ENCODE data around the gene PPP6R3. TPM values are rescaled to one million over a fixed set of nuclear protein-coding genes. Genes with fewer than 3 reads are reported as not detected.
"Not testable (repeated sequence)": the region's sequence is repeated elsewhere in the genome, so short reads cannot be mapped to it uniquely, and the experiment has no call there.

PPP6R3 gene
- polyA plus RNA-seq, 1 of the 3 experiments (the other 2 are of a cell fraction) = 28.1 TPM

- Histone ChIP-seq H3K9me2 (no peaks in the 10 kb centered on the region), H2AFZ (ENCODE audit: low read depth) (no peak overlapping the region), H3F3A (replicated peaks; ENCODE audit: insufficient read depth) (peaks cover 22% of the 10 kb centered on the region), H3K4me3 (ENCODE audit: low read depth in 2 of 2, low read length in 1 of 2) (no peak overlapping the region), H3K79me2 (ENCODE audit: insufficient read depth) (peaks cover 77% of the 10 kb centered on the region), H3K9me3 (no peaks in the 10 kb centered on the region), H3K27ac (ENCODE audit: low read depth in 2 of 2, low read length in 1 of 2) (no peak overlapping the region), H3K27me3 (ENCODE audit: insufficient read depth) (no peaks in the 10 kb centered on the region), H3K4me1 (ENCODE audit: control insufficient read depth in 1 of 2, insufficient read depth in 2 of 2, low read depth in 1 of 2, low read length in 1 of 2) (peaks cover 7 to 26% of the 10 kb centered on the region in 2 experiments; a peak in 3 of 4 replicates), H3K4me2 (no peak overlapping the region), H3K9ac (no peak overlapping the region), H4K20me1 (ENCODE audit: insufficient read depth) (peaks cover 49% of the 10 kb centered on the region), H3K36me3 (replicated peaks in 1 of 2; ENCODE audit: control insufficient read depth in 1 of 2, insufficient read depth in 2 of 2, low read length in 1 of 2) (peaks cover 27 to 34% of the 10 kb centered on the region in 2 experiments)
- TF ChIP-seq GATA2 (CRISPR knock-in tag; IDR thresholded peaks at IDR 0.05) = no peak
- TF ChIP-seq YY1 (IDR thresholded peaks at IDR 0.05; ENCODE audit: low read depth) = no peak
- TF ChIP-seq ELF1 (IDR thresholded peaks at IDR 0.05) = no peak
- TF ChIP-seq USF1 (IDR thresholded peaks at IDR 0.05; ENCODE audit: borderline replicate concordance, low read depth) = no peak
- TF ChIP-seq GABPA (IDR thresholded peaks at IDR 0.05; ENCODE audit: low read depth) = no peak
- no peak for TF ChIP-seq CTCF (IDR thresholded peaks at IDR 0.05)
- no peak for TF ChIP-seq FOXJ3 (CRISPR knock-in tag; IDR thresholded peaks at IDR 0.05)
- no peak for TF ChIP-seq RXRA (IDR thresholded peaks at IDR 0.05; ENCODE audit: borderline replicate concordance, low read depth)
- no peak for TF ChIP-seq NRF1 (IDR thresholded peaks at IDR 0.05; ENCODE audit: low read depth, low read length)
- TF ChIP-seq SMC3 (IDR thresholded peaks at IDR 0.05; ENCODE audit: low read depth, low read length) = no peak
- no peak for TF ChIP-seq EZH2phosphoT487 (IDR thresholded peaks at IDR 0.05; ENCODE audit: borderline replicate concordance, low read depth)
- no peak for TF ChIP-seq SIN3A (IDR thresholded peaks at IDR 0.05; ENCODE audit: borderline replicate concordance, low read depth, low read length)
- TF ChIP-seq EP300 (IDR thresholded peaks at IDR 0.05; ENCODE audit: borderline replicate concordance in 1 of 2, low read depth in 1 of 2, low read length in 1 of 2) = no peak
- TF ChIP-seq RCOR1 (IDR thresholded peaks at IDR 0.05; ENCODE audit: low read length) = no peak
- no peak for DNase-seq
- POLR2A ChIA-PET = no interaction called here
- CTCF ChIA-PET = interaction anchor here (1.6 kb wide), 1 partner anchor 18 kb away, joined by 3 read pairs; no protein-coding TSS in a partner anchor
- WGBS (ENCODE audit: low lambda C conversion rate) = 100% methylated on average over 2 of the region's 2 CpGs
Observed at GRCh38 chr11:68539395-68539794, 78.8 kb downstream of the PPP6R3 start.

- H2AFZ ChIP-seq (ENCODE audit: low read depth); H3K9me3 ChIP-seq; H3K4me3 ChIP-seq (ENCODE audit: low read depth in 2 of 2, low read length in 1 of 2); H3K27ac ChIP-seq (ENCODE audit: low read depth in 2 of 2, low read length in 1 of 2); DNase-seq; H3K9ac ChIP-seq; H3K27me3 ChIP-seq (ENCODE audit: insufficient read depth); POLR2A ChIA-PET; H3K9me2 ChIP-seq; H3K4me2 ChIP-seq: not testable (repeated sequence)
- Histone ChIP-seq H3K36me3 (replicated peaks in 1 of 2; ENCODE audit: control insufficient read depth in 1 of 2, insufficient read depth in 2 of 2, low read length in 1 of 2) (peaks cover 38 to 42% of the 10 kb centered on the region in 2 experiments), H4K20me1 (ENCODE audit: insufficient read depth) (peaks cover 40% of the 10 kb centered on the region), H3K79me2 (ENCODE audit: insufficient read depth) (peaks cover 77% of the 10 kb centered on the region), H3K4me1 (ENCODE audit: control insufficient read depth in 1 of 2, insufficient read depth in 2 of 2, low read depth in 1 of 2, low read length in 1 of 2) (peaks cover 7 to 18% of the 10 kb centered on the region in 2 experiments; a peak in 3 of 4 replicates), H3F3A (replicated peaks; ENCODE audit: insufficient read depth) (peaks cover 22% of the 10 kb centered on the region)
- over 99% methylated on average over 7 of the region's 7 CpGs for WGBS (ENCODE audit: low lambda C conversion rate)
- CTCF ChIA-PET = interaction anchor here (1.6 kb wide), 1 partner anchor 16 kb away, joined by 3 read pairs; no protein-coding TSS in a partner anchor
Observed at GRCh38 chr11:68540504-68540903, 80.0 kb downstream of the PPP6R3 start.

Measured in SK-N-SH (cell line).